Loucy (cell line): Measurements from ENCODE around the gene SLX4.

ENCODE experiments used
- H2AFZ ChIP-seq: fragments of 200-600 bp; sonication (generic); 2 replicates; pipeline ENCODE4 v1.6.0; 2016; ENCODE audit warnings: antibody characterized with exemption, mild to moderate bottlenecking, low read length, moderate library complexity
- H3F3A ChIP-seq: fragments of 200-600 bp; 2 replicates; pipeline ENCODE4 v1.6.0; 2016; ENCODE audit warnings: antibody characterized with exemption, low read depth, mild to moderate bottlenecking
- H3K27me3 ChIP-seq: fragments of 200-600 bp; sonication (generic); 2 replicates; pipeline ENCODE4 v1.6.1; 2014; ENCODE audit warnings: low read length, mild to moderate bottlenecking; ENCODE audit not compliant: insufficient read depth, poor library complexity, severe bottlenecking
- H3K36me3 ChIP-seq: fragments of 200-600 bp; sonication (generic); 2 replicates; pipeline ENCODE4 v1.6.1; 2016; ENCODE audit warnings: low read length; ENCODE audit not compliant: insufficient read depth
- H3K4me1 ChIP-seq: fragments of 200-600 bp; sonication (generic); 2 replicates; pipeline ENCODE4 v1.5.1; 2014; ENCODE audit warnings: low read length, mild to moderate bottlenecking; ENCODE audit not compliant: insufficient read depth, poor library complexity, severe bottlenecking
- H3K4me2 ChIP-seq: fragments of 200-600 bp; sonication (generic); 2 replicates; pipeline ENCODE4 v1.6.0; 2014; ENCODE audit warnings: antibody characterized with exemption, low read length, low read depth, mild to moderate bottlenecking; ENCODE audit not compliant: poor library complexity, severe bottlenecking
- H3K4me3 ChIP-seq: fragments of 200-600 bp; sonication (generic); 2 replicates; pipeline ENCODE4 v1.5.1; 2014; ENCODE audit warnings: low read length, mild to moderate bottlenecking, mixed read lengths; ENCODE audit not compliant: poor library complexity, severe bottlenecking
- H3K79me2 ChIP-seq: fragments of 200-600 bp; sonication (generic); 2 replicates; pipeline ENCODE4 v1.6.1; 2014; ENCODE audit warnings: low read length; ENCODE audit not compliant: insufficient read depth
- H3K9ac ChIP-seq: fragments of 200-600 bp; sonication (generic); 2 replicates; pipeline ENCODE4 v1.6.0; 2014; ENCODE audit warnings: mild to moderate bottlenecking, low read depth, low read length, moderate library complexity; ENCODE audit not compliant: poor library complexity, severe bottlenecking
- H3K9me2 ChIP-seq: fragments of 200-600 bp; sonication (generic); replicated peaks from 2 replicates; pipeline ENCODE4 v1.6.1; 2016; ENCODE audit warnings: low read depth, low read length, mixed read lengths
- H3K9me3 ChIP-seq: fragments of 200-600 bp; sonication (generic); 2 replicates; pipeline ENCODE4 v1.6.1; 2014; ENCODE audit warnings: mild to moderate bottlenecking, antibody characterized with exemption, low read length, low read depth; ENCODE audit not compliant: insufficient read depth
- H4K20me1 ChIP-seq: fragments of 200-600 bp; sonication (generic); 2 replicates; pipeline ENCODE4 v1.6.0; 2014; ENCODE audit warnings: antibody characterized with exemption, low read length, mild to moderate bottlenecking; ENCODE audit not compliant: insufficient read depth, poor library complexity, severe bottlenecking
- CTCF ChIP-seq: fragments of 200-600 bp; sonication (generic); conservative IDR thresholded peaks from 2 replicates; pipeline ENCODE4 v1.5.1; 2014; ENCODE audit warnings: mild to moderate bottlenecking, antibody characterized with exemption, low read length
- EZH2phosphoT487 ChIP-seq: fragments of 200-600 bp; IDR thresholded peaks from 2 replicates; pipeline ENCODE4 v1.6.1; 2018; ENCODE audit warnings: antibody characterized with exemption, mild to moderate bottlenecking, moderate library complexity, borderline replicate concordance

SLX4 gene

GRCh38 chr16:3542601-3543373 lies 68.6 kb downstream of the SLX4 start:
- no peaks in the 10 kb centered on the region for H3K9me2 ChIP-seq
- H3K4me2 ChIP-seq = no peak overlapping the region
- H3K4me1 ChIP-seq = no peaks in the 10 kb centered on the region
- H3F3A ChIP-seq = no peaks in the 10 kb centered on the region
- no peak overlapping the region for H2AFZ ChIP-seq
- H3K79me2 ChIP-seq = no peaks in the 10 kb centered on the region
- TF ChIP-seq EZH2phosphoT487 = no peak
- no peak for TF ChIP-seq CTCF
- peaks cover 10% of the 10 kb centered on the region; the same call in 1 of the 2 replicates for H3K36me3 ChIP-seq
- no peak overlapping the region for H3K9ac ChIP-seq
- H3K27me3 ChIP-seq = no peaks in the 10 kb centered on the region
- H3K9me3 ChIP-seq = no peaks in the 10 kb centered on the region
- H4K20me1 ChIP-seq = no peaks in the 10 kb centered on the region
- H3K4me3 ChIP-seq = no peak overlapping the region

- H3K4me1 ChIP-seq = no peaks in the 10 kb centered on the region
- no peak overlapping the region for H3K4me2 ChIP-seq
- H3K9ac ChIP-seq = no peak overlapping the region
- no peak overlapping the region for H3K4me3 ChIP-seq
- peaks cover 10% of the 10 kb centered on the region; the same call in 1 of the 2 replicates for H3K36me3 ChIP-seq
- no peak for TF ChIP-seq CTCF
- no peak for TF ChIP-seq EZH2phosphoT487
- H3K9me3 ChIP-seq = no peaks in the 10 kb centered on the region
- no peaks in the 10 kb centered on the region for H3K79me2 ChIP-seq
- H3F3A ChIP-seq = no peaks in the 10 kb centered on the region
- H3K9me2 ChIP-seq = no peaks in the 10 kb centered on the region
- no peak overlapping the region for H2AFZ ChIP-seq
- no peaks in the 10 kb centered on the region for H3K27me3 ChIP-seq
- no peaks in the 10 kb centered on the region for H4K20me1 ChIP-seq
These were observed 69.8 kb downstream of the SLX4 start for GRCh38 chr16:3541527-3542155.

- H3K9ac ChIP-seq = no peak overlapping the region
- H3F3A ChIP-seq = no peaks in the 10 kb centered on the region
- H3K36me3 ChIP-seq = peaks cover 6% of the 10 kb centered on the region; the same call in 1 of the 2 replicates
- TF ChIP-seq CTCF (no peak), EZH2phosphoT487 (no peak)
- no peaks in the 10 kb centered on the region for H3K4me1 ChIP-seq
- no peaks in the 10 kb centered on the region for H3K27me3 ChIP-seq
- no peaks in the 10 kb centered on the region for H3K79me2 ChIP-seq
- H3K4me2 ChIP-seq = no peak overlapping the region
- H3K9me3 ChIP-seq = no peaks in the 10 kb centered on the region
- H2AFZ ChIP-seq = no peak overlapping the region
- no peaks in the 10 kb centered on the region for H3K9me2 ChIP-seq
- H3K4me3 ChIP-seq = no peak overlapping the region
- H4K20me1 ChIP-seq = no peaks in the 10 kb centered on the region
These were observed 73.2 kb downstream of the SLX4 start for GRCh38 chr16:3538222-3538621.
